Measurements from ENCODE around the gene KIAA1671.

Gene KIAA1671

DNA sequence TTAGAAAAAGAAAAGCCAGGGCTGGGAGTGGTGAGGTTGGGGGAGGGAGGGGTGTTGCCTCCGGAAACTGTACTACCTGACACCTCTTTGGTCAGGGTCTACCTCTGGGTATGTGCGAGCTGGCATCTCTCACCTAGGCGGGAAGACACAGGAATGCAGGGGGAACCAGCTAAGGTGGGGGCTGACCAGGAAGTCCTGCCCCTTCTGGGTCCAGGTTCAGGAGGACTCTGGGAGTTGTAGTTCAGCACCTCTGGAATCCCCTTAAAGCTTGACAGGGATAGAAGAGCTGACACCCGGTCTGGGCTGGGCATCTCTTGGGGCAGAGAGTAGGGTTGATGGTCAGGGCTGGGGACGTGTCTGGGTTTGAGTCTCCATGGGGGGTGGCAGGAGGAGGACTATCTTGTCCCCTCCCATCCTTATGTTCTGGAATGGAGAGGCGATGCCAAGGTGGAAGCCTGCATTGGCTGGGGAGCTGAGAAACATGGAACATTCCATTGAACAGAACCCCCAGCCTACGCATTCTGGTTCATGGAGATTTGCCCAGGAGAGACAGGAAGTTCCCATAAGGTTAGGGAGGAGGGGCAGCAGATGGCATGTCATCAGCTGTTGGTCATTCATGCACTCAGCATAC is 2.1 kb upstream of the KIAA1671 start:
- Histone ChIP-seq H3K4me3 (ENCODE audit: control insufficient read depth in 1 of 7, extremely low read depth in 1 of 7, insufficient read depth in 4 of 7, low read depth in 2 of 7, low read length in 6 of 7) (no peak overlapping the region), H3K9me3 (ENCODE audit: control extremely low read depth in 1 of 5, control insufficient read depth in 4 of 5, insufficient read depth in 2 of 5, low read depth in 1 of 5, low read length in 4 of 5) (no peaks in the 10 kb centered on the region), H3K27ac (ENCODE audit: insufficient read depth in 1 of 2, low read depth in 1 of 2, low read length in 2 of 2, poor library complexity in 1 of 2, severe bottlenecking in 2 of 2) (no peak overlapping the region), H3K36me3 (ENCODE audit: control insufficient read depth in 4 of 4, insufficient read depth in 4 of 4, low read length in 3 of 4) (no peaks in the 10 kb centered on the region), H3K4me1 (ENCODE audit: control extremely low read depth in 1 of 4, control insufficient read depth in 4 of 4, insufficient read depth in 4 of 4, low read length in 3 of 4) (peaks cover 0 to 17% (median 14%) of the 10 kb centered on the region in 4 experiments), H3K27me3 (replicated peaks in 2 of 5; ENCODE audit: control insufficient read depth in 4 of 5, insufficient read depth in 5 of 5, low read length in 4 of 5) (peaks cover 4 to 38% (median 21%) of the 10 kb centered on the region in 5 experiments)
- 32% methylated on average over 6 of the region's 7 CpGs for WGBS (ENCODE audit: insufficient coverage)
- CTCF ChIA-PET, result interaction anchor here (0.7 to 7.1 kb wide), 3 partner anchors 10 to 100 kb away, joined by 3 to 50 read pairs (median 6); no protein-coding TSS in a partner anchor
- DNase-seq, result no peak
- POLR2A ChIA-PET, result no interaction called here

DNA sequence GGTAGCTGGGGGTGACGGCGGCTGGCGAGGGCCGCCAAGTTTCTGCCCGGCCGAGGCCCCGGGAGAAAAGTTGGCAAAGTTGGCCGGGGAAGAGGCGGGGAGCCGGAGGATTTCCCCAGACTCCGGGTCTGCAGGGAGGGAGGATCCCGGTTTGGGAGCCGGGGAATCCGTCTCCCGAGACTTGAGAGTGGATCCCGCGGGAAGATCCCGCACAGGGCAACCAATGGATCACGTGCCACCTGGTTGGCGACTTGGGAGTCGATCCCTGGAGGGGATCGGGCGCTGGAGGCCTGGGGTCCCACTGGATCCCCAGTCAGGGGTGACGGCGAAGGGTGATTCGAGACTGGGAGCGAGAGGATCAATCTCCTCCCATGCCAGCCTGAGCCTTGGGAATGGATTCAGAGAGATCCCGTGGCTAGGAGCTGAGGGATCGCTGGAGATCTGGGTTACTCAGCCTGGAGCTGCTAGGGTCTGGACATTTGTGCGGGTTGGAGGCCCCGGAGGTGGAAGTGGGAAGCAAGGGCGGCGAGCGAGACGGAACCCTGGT is 394 bp downstream of the KIAA1671 start:
- under 1% methylated on average over 35 of the region's 35 CpGs for WGBS (ENCODE audit: insufficient coverage)
- ChIA-PET POLR2A (no interaction called here), CTCF (interaction anchor here (7.1 kb wide), 1 partner anchor 97 kb away, joined by 50 read pairs; no protein-coding TSS in a partner anchor)
- no peak overlapping the region for H3K27ac ChIP-seq (ENCODE audit: insufficient read depth in 1 of 2, low read depth in 1 of 2, low read length in 2 of 2, poor library complexity in 1 of 2, severe bottlenecking in 2 of 2)
- peaks cover 4 to 40% (median 21%) of the 10 kb centered on the region in 5 experiments for H3K27me3 ChIP-seq (replicated peaks in 2 of 5; ENCODE audit: control insufficient read depth in 4 of 5, insufficient read depth in 5 of 5, low read length in 4 of 5)
- H3K9me3 ChIP-seq (ENCODE audit: control extremely low read depth in 1 of 5, control insufficient read depth in 4 of 5, insufficient read depth in 2 of 5, low read depth in 1 of 5, low read length in 4 of 5), result no peaks in the 10 kb centered on the region
- H3K4me3 ChIP-seq (ENCODE audit: control insufficient read depth in 1 of 7, extremely low read depth in 1 of 7, insufficient read depth in 4 of 7, low read depth in 2 of 7, low read length in 6 of 7), result peak overlapping the region; percentile 54 to 84 (median 69)
- peaks cover 0 to 17% (median 14%) of the 10 kb centered on the region in 4 experiments for H3K4me1 ChIP-seq (ENCODE audit: control extremely low read depth in 1 of 4, control insufficient read depth in 4 of 4, insufficient read depth in 4 of 4, low read length in 3 of 4)
- no peak for DNase-seq
- no peaks in the 10 kb centered on the region for H3K36me3 ChIP-seq (ENCODE audit: control insufficient read depth in 4 of 4, insufficient read depth in 4 of 4, low read length in 3 of 4)

DNA sequence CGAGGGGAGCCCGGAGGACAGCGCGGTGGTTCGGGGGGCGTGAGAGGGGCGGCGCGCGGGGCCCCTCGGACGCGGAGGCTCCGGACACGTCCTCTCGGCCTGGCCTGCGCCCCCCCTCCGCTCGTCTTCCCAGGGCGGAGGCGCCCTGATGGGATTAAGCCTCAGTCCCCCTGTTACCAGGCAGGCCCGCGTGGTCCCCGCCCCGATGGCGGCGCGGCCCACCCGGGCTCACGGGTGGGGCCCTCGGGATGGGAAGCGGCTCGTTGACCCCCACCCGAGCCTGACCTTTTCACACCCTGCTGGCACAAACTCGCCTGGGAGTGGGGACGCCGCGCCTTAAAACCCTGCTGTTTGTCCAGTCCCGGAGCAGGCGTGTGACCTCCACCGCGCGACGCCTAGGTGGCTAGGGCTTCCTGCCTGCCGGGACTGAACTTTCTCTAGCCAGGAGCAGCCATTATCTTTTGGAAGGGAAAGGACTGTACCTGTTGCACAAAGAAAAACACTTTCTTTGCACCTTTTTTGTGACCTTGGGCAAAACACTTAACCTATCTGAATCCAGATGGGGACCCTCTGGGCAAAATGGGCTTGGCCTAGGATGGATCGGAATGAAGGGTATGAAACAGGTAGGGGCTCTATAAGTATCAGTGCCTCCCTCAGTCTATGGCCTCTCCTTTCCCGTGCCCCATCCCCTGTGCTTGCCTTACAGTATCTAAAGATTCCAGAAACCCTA is 1.0 kb downstream of the KIAA1671 start:
- WGBS (ENCODE audit: insufficient coverage), result 11% methylated on average over 37 of the region's 47 CpGs
- H3K4me1 ChIP-seq (ENCODE audit: control extremely low read depth in 1 of 4, control insufficient read depth in 4 of 4, insufficient read depth in 4 of 4, low read length in 3 of 4), result peaks cover 0 to 17% (median 14%) of the 10 kb centered on the region in 4 experiments
- DNase-seq, result no peak
- peak overlapping the region in 5 of 7 experiments; percentile 66 to 84 (median 72) for H3K4me3 ChIP-seq (ENCODE audit: control insufficient read depth in 1 of 7, extremely low read depth in 1 of 7, insufficient read depth in 4 of 7, low read depth in 2 of 7, low read length in 6 of 7)
- no peak overlapping the region for H3K27ac ChIP-seq (ENCODE audit: insufficient read depth in 1 of 2, low read depth in 1 of 2, low read length in 2 of 2, poor library complexity in 1 of 2, severe bottlenecking in 2 of 2)
- CTCF ChIA-PET, result no interaction called here
- H3K36me3 ChIP-seq (ENCODE audit: control insufficient read depth in 4 of 4, insufficient read depth in 4 of 4, low read length in 3 of 4), result no peaks in the 10 kb centered on the region
- H3K9me3 ChIP-seq (ENCODE audit: control extremely low read depth in 1 of 5, control insufficient read depth in 4 of 5, insufficient read depth in 2 of 5, low read depth in 1 of 5, low read length in 4 of 5), result no peaks in the 10 kb centered on the region
- H3K27me3 ChIP-seq (replicated peaks in 2 of 5; ENCODE audit: control insufficient read depth in 4 of 5, insufficient read depth in 5 of 5, low read length in 4 of 5), result peaks cover 4 to 40% (median 21%) of the 10 kb centered on the region in 5 experiments
- POLR2A ChIA-PET, result no interaction called here

- Histone ChIP-seq H3K36me3 (ENCODE audit: control insufficient read depth in 4 of 4, insufficient read depth in 4 of 4, low read length in 3 of 4) (no peaks in the 10 kb centered on the region), H3K9me3 (ENCODE audit: control extremely low read depth in 1 of 5, control insufficient read depth in 4 of 5, insufficient read depth in 2 of 5, low read depth in 1 of 5, low read length in 4 of 5) (no peaks in the 10 kb centered on the region), H3K27ac (ENCODE audit: insufficient read depth in 1 of 2, low read depth in 1 of 2, low read length in 2 of 2, poor library complexity in 1 of 2, severe bottlenecking in 2 of 2) (no peak overlapping the region), H3K27me3 (replicated peaks in 2 of 5; ENCODE audit: control insufficient read depth in 4 of 5, insufficient read depth in 5 of 5, low read length in 4 of 5) (peaks cover 4 to 40% (median 21%) of the 10 kb centered on the region in 5 experiments), H3K4me1 (ENCODE audit: control extremely low read depth in 1 of 4, control insufficient read depth in 4 of 4, insufficient read depth in 4 of 4, low read length in 3 of 4) (peaks cover 0 to 17% (median 14%) of the 10 kb centered on the region in 4 experiments), H3K4me3 (ENCODE audit: control insufficient read depth in 1 of 7, extremely low read depth in 1 of 7, insufficient read depth in 4 of 7, low read depth in 2 of 7, low read length in 6 of 7) (no peak overlapping the region)
- POLR2A ChIA-PET, result no interaction called here
- DNase-seq, result no peak
- CTCF ChIA-PET, result no interaction called here
- 45% methylated on average over 4 of the region's 4 CpGs for WGBS (ENCODE audit: insufficient coverage)
Observed at GRCh38 chr22:24954114-24954463, 1.6 kb downstream of the KIAA1671 start.

DNA sequence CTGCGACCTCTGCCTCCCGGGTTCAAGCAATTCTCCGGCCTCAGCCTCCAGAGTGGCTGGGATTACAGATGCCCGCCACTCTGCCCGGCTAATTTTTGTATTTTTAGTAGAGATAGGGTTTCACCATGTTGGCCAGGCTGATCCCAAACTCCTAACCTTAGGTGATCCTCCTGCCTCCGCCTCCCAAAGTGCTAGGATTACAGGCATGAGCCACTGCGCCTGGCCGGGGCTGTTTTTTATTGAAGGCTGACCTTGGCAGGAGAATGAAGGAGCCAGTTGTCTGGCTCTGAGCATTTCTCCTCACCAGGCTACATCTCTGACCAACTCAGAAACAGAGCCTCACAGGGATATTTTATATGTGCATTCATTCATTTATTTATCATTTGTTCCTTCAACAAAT is 2.3 kb downstream of the KIAA1671 start:
- no peak for DNase-seq
- H3K27ac ChIP-seq (ENCODE audit: insufficient read depth in 1 of 2, low read depth in 1 of 2, low read length in 2 of 2, poor library complexity in 1 of 2, severe bottlenecking in 2 of 2), result no peak overlapping the region
- H3K9me3 ChIP-seq (ENCODE audit: control extremely low read depth in 1 of 5, control insufficient read depth in 4 of 5, insufficient read depth in 2 of 5, low read depth in 1 of 5, low read length in 4 of 5), result no peaks in the 10 kb centered on the region
- CTCF ChIA-PET, result interaction anchor here (0.6 kb wide), 1 partner anchor 198 kb away, joined by 3 read pairs; no protein-coding TSS in a partner anchor
- no peak overlapping the region for H3K4me3 ChIP-seq (ENCODE audit: control insufficient read depth in 1 of 7, extremely low read depth in 1 of 7, insufficient read depth in 4 of 7, low read depth in 2 of 7, low read length in 6 of 7)
- no peaks in the 10 kb centered on the region for H3K36me3 ChIP-seq (ENCODE audit: control insufficient read depth in 4 of 4, insufficient read depth in 4 of 4, low read length in 3 of 4)
- POLR2A ChIA-PET, result no interaction called here
- WGBS (ENCODE audit: insufficient coverage), result 100% methylated on average over 1 of the region's 8 CpGs
- peaks cover 4 to 40% (median 21%) of the 10 kb centered on the region in 5 experiments for H3K27me3 ChIP-seq (replicated peaks in 2 of 5; ENCODE audit: control insufficient read depth in 4 of 5, insufficient read depth in 5 of 5, low read length in 4 of 5)
- H3K4me1 ChIP-seq (ENCODE audit: control extremely low read depth in 1 of 4, control insufficient read depth in 4 of 4, insufficient read depth in 4 of 4, low read length in 3 of 4), result peaks cover 0 to 17% (median 14%) of the 10 kb centered on the region in 4 experiments

GRCh38 chr22:24957043-24957442 is 4.5 kb downstream of the KIAA1671 start:
- POLR2A ChIA-PET, result no interaction called here
- Histone ChIP-seq H3K4me1 (ENCODE audit: control extremely low read depth in 1 of 4, control insufficient read depth in 4 of 4, insufficient read depth in 4 of 4, low read length in 3 of 4) (peaks cover 0 to 16% (median 13%) of the 10 kb centered on the region in 4 experiments), H3K36me3 (ENCODE audit: control insufficient read depth in 4 of 4, insufficient read depth in 4 of 4, low read length in 3 of 4) (no peaks in the 10 kb centered on the region), H3K27me3 (replicated peaks in 2 of 5; ENCODE audit: control insufficient read depth in 4 of 5, insufficient read depth in 5 of 5, low read length in 4 of 5) (peaks cover 0 to 26% (median 13%) of the 10 kb centered on the region in 5 experiments), H3K4me3 (ENCODE audit: control insufficient read depth in 1 of 7, extremely low read depth in 1 of 7, insufficient read depth in 4 of 7, low read depth in 2 of 7, low read length in 6 of 7) (no peak overlapping the region), H3K9me3 (ENCODE audit: control extremely low read depth in 1 of 5, control insufficient read depth in 4 of 5, insufficient read depth in 2 of 5, low read depth in 1 of 5, low read length in 4 of 5) (no peaks in the 10 kb centered on the region), H3K27ac (ENCODE audit: insufficient read depth in 1 of 2, low read depth in 1 of 2, low read length in 2 of 2, poor library complexity in 1 of 2, severe bottlenecking in 2 of 2) (no peak overlapping the region)
- CTCF ChIA-PET, result no interaction called here
- DNase-seq, result no peak
- 80% methylated on average over 1 of the region's 2 CpGs for WGBS (ENCODE audit: insufficient coverage)

All from common myeloid progenitor, CD34-positive (primary cell).